Measurements from ENCODE around the gene ITPR1. TPM values are rescaled to one million over a fixed set of nuclear protein-coding genes. Genes with fewer than 3 reads are reported as not detected.

Gene ITPR1
- total RNA-seq, 3 donors from 2014 or later = 59.0 to 92.3 (median 88.9) TPM

DNA sequence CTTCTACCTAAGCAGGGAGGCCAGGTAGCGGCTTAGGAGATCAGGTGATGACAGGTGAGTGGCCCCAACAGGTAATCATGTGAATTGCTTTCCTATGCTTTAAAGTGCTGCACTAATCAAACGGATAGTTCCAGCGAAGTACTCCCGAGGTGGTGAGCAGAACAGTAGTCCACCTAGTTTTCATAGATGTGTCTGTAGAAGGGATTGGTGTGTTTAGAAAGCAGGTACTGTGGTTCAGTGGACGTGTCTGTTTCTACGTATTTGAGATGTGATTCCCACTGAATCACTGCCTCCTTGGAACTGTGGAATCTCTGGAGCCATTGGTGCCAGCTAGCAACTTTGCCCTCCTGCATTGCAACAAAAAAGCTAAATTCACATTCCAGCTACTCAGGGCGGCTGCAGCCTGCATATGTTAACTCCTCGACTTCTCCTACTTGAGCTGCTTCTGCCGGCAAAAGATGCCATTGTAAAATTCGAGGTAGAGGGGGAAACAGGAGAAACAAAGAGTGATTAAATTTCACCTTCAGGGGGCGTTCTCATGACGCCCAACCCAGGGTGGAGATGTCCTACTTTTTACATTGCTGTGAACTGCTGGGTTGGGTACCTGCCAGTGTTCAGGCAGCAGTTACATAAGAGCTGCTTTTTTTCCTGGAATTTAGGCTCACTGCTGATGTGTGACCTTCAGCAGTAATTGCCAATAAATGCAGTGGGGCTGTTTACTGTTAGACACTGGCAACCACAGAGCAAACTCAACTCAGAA lies 227.3 kb downstream of the ITPR1 start:
- Mint-ChIP-seq H3K36me3 (ENCODE audit: insufficient read depth) (peaks cover 21% of the 10 kb centered on the region), H3K4me1 (ENCODE audit: low read depth) (peaks cover 17% of the 10 kb centered on the region), H3K9me3 (no peaks in the 10 kb centered on the region), H3K4me3 (no peak overlapping the region), H3K27me3 (ENCODE audit: low read depth) (no peaks in the 10 kb centered on the region)
- ATAC-seq (no peak), DNase-seq (no peak)

DNA sequence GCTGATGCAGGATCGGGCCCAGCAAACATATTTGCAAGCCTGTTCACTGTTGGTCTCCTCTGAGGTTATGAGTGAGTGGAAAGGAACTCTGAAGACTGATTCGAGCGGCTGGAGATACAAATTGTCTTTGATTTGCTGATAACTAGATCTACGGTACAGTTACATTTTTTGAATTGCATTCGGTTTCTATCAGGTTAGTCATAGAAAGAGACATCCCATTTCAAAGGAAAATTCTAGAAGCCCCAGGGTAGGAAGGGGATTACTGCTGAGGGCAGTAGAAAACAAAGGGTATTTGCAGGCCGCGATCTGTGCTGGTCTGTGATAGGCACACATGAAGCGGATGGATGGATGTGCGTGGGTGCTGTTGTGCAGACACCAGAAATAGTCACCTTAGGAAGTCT lies 228.4 kb downstream of the ITPR1 start:
- H3K27me3 Mint-ChIP-seq (ENCODE audit: low read depth) = no peaks in the 10 kb centered on the region
- no peak overlapping the region for H3K4me3 Mint-ChIP-seq
- peaks cover 25% of the 10 kb centered on the region for H3K36me3 Mint-ChIP-seq (ENCODE audit: insufficient read depth)
- DNase-seq (no peak), ATAC-seq (no peak)
- H3K9me3 Mint-ChIP-seq = no peaks in the 10 kb centered on the region
- peaks cover 17% of the 10 kb centered on the region for H3K4me1 Mint-ChIP-seq (ENCODE audit: low read depth)

DNA sequence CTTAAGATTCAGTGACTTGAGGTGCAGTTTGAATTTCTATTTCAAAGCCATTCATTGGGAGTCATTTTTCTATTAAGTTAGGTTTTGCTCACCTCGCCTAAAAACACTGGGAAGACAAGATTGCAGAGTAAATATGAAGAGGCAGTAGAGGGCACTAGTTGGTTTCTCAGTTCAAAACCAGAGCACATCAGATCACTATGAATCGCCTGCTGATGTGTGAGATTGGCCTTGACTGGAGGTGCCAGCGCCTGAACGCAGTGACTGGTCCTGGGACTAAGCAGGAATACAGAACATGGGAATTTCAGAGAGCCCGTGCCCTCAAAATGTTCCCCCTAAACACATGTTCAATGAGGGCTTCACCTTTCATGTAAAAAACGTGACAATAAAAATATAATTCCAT lies 229.0 kb downstream of the ITPR1 start:
- peaks cover 17% of the 10 kb centered on the region for H3K4me1 Mint-ChIP-seq (ENCODE audit: low read depth)
- ATAC-seq (peak; percentile 62 to 63), DNase-seq (no peak)
- H3K36me3 Mint-ChIP-seq (ENCODE audit: insufficient read depth) = peaks cover 29% of the 10 kb centered on the region
- no peak overlapping the region for H3K4me3 Mint-ChIP-seq
- no peaks in the 10 kb centered on the region for H3K9me3 Mint-ChIP-seq
- H3K27me3 Mint-ChIP-seq (ENCODE audit: low read depth) = no peaks in the 10 kb centered on the region

DNA sequence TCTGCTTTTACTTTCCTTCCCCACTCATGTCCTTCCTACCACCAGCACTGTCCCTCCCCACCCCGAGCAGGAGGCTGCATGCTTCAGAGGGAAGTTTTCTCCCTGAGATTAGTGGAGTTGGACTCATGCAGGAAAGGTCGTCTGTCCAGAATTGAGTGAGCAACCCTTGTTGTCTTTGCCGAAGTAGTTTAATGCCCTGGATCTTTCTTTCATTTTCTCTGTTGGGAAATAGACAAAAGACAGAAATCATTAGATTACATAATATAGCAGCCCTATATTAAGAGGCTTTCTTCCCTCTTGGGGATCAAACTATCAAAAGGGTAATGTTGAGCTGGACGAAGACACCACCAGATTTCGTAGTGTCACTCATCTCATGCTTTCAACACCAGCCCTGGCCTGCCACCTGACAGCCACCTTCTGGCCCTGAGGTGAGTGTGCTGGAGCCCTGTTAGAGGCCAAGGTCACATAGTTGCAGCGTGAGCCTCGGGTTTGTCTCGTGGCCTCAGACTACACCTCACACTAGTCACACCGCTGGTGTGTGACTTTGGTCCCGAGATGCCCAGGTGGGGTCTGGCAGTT lies 231.0 kb downstream of the ITPR1 start:
- Mint-ChIP-seq H3K36me3 (ENCODE audit: insufficient read depth) (peaks cover 31% of the 10 kb centered on the region), H3K4me3 (no peak overlapping the region), H3K4me1 (ENCODE audit: low read depth) (peaks cover 17% of the 10 kb centered on the region), H3K27me3 (ENCODE audit: low read depth) (no peaks in the 10 kb centered on the region), H3K9me3 (no peaks in the 10 kb centered on the region)
- DNase-seq (no peak), ATAC-seq (no peak)

DNA sequence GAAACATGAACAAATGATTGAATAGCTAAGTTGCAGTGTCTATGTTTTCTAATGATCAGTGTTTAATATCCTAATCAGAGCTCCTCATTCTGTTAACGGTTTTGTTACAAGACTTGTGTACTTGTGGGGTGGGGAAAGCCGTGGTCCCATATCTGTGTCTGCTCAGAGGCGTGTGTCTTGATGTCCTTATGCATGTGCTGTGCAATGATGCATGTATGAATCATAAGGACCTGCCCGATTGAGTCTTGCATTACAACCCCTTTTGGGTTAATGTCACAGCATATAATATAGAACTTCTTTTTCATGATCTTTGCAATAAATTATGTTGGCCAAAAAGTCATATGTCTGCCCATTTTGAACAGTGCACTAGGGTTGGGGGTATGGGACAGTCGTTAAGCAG lies 233.4 kb downstream of the ITPR1 start:
- ATAC-seq = no peak
- H3K36me3 Mint-ChIP-seq (ENCODE audit: insufficient read depth) = peaks cover 36% of the 10 kb centered on the region
- no peak overlapping the region for H3K4me3 Mint-ChIP-seq
- DNase-seq = no peak
- no peaks in the 10 kb centered on the region for H3K9me3 Mint-ChIP-seq
- peaks cover 7% of the 10 kb centered on the region for H3K4me1 Mint-ChIP-seq (ENCODE audit: low read depth)
- no peaks in the 10 kb centered on the region for H3K27me3 Mint-ChIP-seq (ENCODE audit: low read depth)

DNA sequence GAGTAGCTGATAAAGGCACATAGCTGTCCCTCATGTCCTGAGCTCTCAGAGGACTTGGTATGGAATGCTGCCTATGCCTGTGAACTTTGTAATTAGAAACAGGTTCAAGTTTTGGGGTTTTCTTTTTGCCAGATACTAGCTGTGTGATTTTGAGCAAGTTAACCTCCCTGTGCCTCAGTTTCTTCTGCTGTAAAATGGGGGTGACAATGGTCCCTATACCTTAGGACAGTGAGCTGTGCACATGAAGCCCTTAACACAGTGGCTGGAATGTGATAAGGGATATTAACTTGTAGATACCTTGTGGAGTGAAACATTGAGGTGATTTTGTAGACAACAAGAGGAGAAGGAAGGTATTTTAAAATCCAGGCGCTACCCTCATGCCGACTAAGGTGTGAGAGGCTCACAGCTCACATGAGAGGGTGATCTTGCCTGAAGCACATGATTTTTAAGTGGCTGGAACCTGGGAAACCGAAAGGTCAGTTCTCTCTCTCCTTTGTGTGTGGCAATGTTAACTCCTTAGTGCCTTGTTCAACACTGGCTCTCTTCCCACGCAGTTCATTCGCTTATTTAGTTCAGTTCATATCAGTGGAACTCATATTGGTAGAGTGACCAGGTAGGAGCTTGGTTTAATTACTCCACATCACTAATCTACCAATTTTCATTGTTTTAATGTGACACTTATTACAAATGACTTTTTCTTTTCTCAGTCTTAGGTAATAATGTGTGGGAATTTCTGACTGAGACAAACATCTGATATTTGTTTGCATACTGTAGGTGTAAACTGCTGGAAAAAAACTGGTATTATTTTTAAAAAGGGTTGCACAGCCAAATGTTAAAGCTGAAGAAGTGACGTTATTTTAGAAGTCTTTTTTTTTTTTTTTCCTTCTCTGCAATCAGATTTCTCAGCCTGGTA lies 236.2 kb downstream of the ITPR1 start:
- DNase-seq = no peak
- Mint-ChIP-seq H3K27me3 (ENCODE audit: low read depth) (no peaks in the 10 kb centered on the region), H3K4me1 (ENCODE audit: low read depth) (no peaks in the 10 kb centered on the region), H3K9me3 (no peaks in the 10 kb centered on the region), H3K4me3 (no peak overlapping the region), H3K36me3 (ENCODE audit: insufficient read depth) (peaks cover 46% of the 10 kb centered on the region)
- ATAC-seq = no peak

DNA sequence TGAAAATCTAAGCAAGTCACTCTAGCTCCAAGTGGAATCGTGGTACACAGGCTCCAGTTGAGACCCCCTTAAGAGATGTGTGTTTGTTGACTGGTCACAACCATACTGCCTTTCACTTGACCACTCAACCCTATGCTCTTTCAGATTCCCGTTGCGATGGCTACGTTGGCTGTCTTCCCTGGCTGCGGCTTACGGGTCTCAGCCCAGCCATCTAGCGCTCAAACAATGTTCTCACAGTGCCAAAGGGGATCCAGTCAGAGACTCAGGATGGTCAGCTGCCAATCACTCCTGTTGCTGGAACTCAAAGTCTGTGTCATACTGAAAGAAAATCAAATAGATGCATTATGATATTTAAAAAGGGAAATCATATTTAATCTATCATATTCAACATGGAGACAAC lies 237.6 kb downstream of the ITPR1 start:
- Mint-ChIP-seq H3K4me3 (no peak overlapping the region), H3K36me3 (ENCODE audit: insufficient read depth) (peaks cover 48% of the 10 kb centered on the region), H3K27me3 (ENCODE audit: low read depth) (no peaks in the 10 kb centered on the region), H3K4me1 (ENCODE audit: low read depth) (peaks cover 9% of the 10 kb centered on the region), H3K9me3 (no peaks in the 10 kb centered on the region)
- ATAC-seq = no peak
- DNase-seq = no peak

DNA sequence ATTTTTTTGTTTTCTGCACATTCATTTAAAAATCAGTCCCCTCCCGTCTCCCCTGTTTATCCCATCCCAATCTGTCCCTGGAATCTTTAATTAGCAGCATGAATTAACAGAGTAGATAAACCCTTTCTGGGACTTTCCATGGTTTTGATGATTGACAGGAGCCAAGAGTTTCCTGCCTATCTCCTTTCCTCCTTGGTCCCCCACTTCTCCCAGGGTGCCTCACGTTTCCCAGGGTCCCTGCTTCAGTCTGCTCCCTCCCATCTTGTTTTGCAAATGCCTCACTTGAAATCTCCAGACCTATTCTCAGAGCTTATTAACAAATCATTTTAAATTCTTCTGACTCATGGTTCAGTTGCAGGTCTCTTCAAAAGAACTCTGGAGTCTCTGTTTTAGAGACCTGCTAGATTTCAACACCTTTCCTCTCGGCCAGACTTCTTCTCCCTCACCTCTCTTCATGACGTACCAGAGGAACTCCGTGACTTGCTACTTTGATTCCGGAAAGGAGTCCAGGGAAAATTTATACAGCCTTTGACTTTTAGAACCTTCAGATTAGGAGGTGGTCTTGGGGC lies 238.5 kb downstream of the ITPR1 start:
- Mint-ChIP-seq H3K27me3 (ENCODE audit: low read depth) (no peaks in the 10 kb centered on the region), H3K36me3 (ENCODE audit: insufficient read depth) (peaks cover 51% of the 10 kb centered on the region), H3K4me3 (no peak overlapping the region), H3K4me1 (ENCODE audit: low read depth) (peaks cover 16% of the 10 kb centered on the region), H3K9me3 (no peaks in the 10 kb centered on the region)
- DNase-seq = no peak
- no peak for ATAC-seq

DNA sequence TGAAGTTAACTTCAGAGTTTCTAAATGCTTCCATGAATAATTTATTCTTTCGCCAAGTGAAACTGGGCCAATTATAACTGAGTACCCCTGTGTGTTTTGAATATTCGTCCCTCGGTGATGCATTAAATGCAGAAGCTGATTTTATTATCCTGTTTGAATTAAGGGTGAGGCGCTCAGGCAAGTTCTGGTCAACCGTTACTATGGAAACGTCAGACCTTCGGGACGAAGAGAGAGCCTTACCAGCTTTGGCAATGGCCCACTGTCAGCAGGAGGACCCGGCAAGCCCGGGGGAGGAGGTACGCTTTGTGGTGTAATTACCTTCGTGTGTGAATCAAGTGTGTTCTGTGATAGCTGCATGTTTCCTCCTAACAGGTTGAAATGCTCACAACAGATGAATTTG lies 239.8 kb downstream of the ITPR1 start:
- Mint-ChIP-seq H3K4me3 (no peak overlapping the region), H3K27me3 (ENCODE audit: low read depth) (no peaks in the 10 kb centered on the region), H3K4me1 (ENCODE audit: low read depth) (peaks cover 29% of the 10 kb centered on the region), H3K9me3 (no peaks in the 10 kb centered on the region), H3K36me3 (ENCODE audit: insufficient read depth) (peaks cover 56% of the 10 kb centered on the region)
- ATAC-seq = no peak
- no peak for DNase-seq

DNA sequence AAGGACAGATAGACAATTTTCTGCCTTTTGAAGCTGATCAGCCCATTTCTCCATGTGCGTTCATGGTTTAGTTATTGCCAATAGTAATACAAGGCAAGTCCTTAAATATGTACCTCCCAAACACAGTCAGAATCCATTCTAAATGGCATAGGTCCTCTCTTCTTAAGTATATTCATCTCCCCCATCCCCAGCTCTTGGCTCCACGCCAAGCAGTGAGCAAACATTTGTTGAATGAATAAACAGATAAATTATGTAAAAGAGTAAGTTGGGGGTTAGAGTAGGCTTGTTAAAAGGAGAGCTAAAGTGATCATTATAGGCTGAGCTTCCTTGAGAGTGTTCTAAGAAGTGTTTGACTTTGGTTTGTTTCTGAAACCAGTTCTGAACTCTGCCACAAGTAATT lies 241.3 kb downstream of the ITPR1 start:
- H3K4me1 Mint-ChIP-seq (ENCODE audit: low read depth) = peaks cover 43% of the 10 kb centered on the region
- peaks cover under 1% of the 10 kb centered on the region for H3K9me3 Mint-ChIP-seq
- peaks cover 58% of the 10 kb centered on the region for H3K36me3 Mint-ChIP-seq (ENCODE audit: insufficient read depth)
- no peak overlapping the region for H3K4me3 Mint-ChIP-seq
- DNase-seq (no peak), ATAC-seq (no peak)
- H3K27me3 Mint-ChIP-seq (ENCODE audit: low read depth) = no peaks in the 10 kb centered on the region

DNA sequence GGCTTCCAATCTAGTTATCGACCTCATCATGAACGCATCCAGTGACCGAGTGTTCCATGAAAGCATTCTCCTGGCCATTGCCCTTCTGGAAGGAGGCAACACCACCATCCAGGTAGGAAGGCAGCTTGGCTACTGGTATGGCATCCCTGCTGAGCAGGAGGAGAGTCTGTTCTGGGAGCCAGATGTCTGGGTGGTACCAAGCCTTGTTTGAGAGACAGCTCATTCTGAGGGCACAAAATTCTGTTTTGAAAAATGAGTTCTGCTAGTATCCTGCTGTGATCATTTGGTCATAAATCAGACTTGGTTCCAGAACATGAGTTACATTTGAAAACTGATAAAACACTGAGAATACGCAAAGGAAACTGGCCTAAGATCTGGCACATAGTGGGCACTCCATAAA lies 242.1 kb downstream of the ITPR1 start:
- Mint-ChIP-seq H3K36me3 (ENCODE audit: insufficient read depth) (peaks cover 60% of the 10 kb centered on the region), H3K27me3 (ENCODE audit: low read depth) (no peaks in the 10 kb centered on the region), H3K4me1 (ENCODE audit: low read depth) (peaks cover 51% of the 10 kb centered on the region), H3K4me3 (no peak overlapping the region), H3K9me3 (peaks cover 4% of the 10 kb centered on the region)
- DNase-seq (no peak), ATAC-seq (no peak)

DNA sequence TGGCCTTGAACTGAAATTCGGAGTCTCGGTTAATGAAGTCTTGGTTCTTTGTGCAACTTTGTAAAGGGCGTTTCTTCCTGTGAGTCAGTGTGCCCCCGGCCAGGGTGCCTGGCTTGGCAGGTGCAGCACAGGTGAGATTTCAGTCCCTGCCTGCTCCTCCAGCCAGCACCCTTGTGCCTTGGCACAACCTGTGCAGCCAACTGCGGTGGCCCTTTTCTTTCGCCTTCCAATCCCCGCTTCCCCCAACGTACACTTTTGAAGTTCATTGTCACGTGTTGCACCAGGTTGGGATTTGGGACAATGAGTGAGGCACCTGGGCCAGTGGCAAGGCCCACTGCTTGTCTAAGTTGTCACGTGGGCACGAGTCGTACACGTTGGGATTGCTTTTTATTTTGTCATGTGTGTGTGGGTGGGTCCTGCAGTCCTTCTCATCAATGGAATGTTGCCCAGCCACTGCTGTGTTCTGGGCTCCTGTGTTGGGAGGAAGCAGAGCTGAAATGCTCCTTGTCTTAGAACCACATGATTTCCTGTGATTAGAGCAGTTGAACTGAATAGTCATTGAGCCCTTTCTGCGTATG lies 243.2 kb downstream of the ITPR1 start:
- Mint-ChIP-seq H3K36me3 (ENCODE audit: insufficient read depth) (peaks cover 57% of the 10 kb centered on the region), H3K9me3 (peaks cover 4% of the 10 kb centered on the region), H3K4me1 (ENCODE audit: low read depth) (peaks cover 63% of the 10 kb centered on the region), H3K27me3 (ENCODE audit: low read depth) (no peaks in the 10 kb centered on the region), H3K4me3 (no peak overlapping the region)
- ATAC-seq (no peak), DNase-seq (no peak)

DNA sequence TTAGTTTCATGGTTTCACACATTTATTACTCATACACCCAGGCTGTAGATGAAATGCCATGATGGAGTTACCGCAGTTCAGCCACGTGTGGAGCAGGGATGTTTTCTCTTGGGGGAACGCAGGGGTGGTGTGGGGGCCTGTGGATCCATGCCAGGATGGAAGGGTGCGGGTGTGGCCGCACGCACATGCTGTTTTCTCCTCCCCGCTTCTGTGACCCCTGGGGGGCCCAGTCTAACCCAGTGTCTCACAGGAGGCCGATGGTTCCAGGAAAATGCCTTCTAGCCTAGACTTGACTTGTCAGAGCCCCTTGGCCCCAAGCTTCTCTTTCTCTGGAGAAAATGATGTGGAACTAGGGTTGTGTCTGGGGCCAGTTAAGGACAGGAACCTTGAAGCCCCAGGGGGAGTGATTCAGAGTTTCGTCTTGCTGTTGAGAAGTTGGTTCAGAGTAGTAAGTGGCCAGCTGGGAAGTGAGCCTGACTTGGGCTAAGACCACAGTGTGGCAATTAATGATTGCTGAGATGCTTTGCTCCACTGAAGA lies 245.7 kb downstream of the ITPR1 start:
- Mint-ChIP-seq H3K9me3 (peaks cover 4% of the 10 kb centered on the region), H3K4me1 (ENCODE audit: low read depth) (peaks cover 68% of the 10 kb centered on the region), H3K27me3 (ENCODE audit: low read depth) (no peaks in the 10 kb centered on the region), H3K4me3 (no peak overlapping the region), H3K36me3 (ENCODE audit: insufficient read depth) (peaks cover 52% of the 10 kb centered on the region)
- DNase-seq = no peak
- ATAC-seq = no peak

All from activated T-cell treated with anti-CD3 and anti-CD28 coated beads, Interleukin-2, amount 50 U/mL, for 4 hours (primary cell).